ENCODE measurements around the gene VWA3B. TPM values are rescaled to one million over a fixed set of nuclear protein-coding genes. Genes with fewer than 3 reads are reported as not detected.

Gene VWA3B
- total RNA-seq, 1 donor from 2014 or later: not detected

- intact Hi-C loops (cut with micrococcal nuclease): no loop called here
- no peak for DNase-seq
- Mint-ChIP-seq H3K27me3 (peaks cover 9% of the 10 kb centered on the region), H3K4me3 (no peak overlapping the region), H3K4me1 (no peaks in the 10 kb centered on the region), H3K27ac (no peak overlapping the region), H3K9me3 (no peaks in the 10 kb centered on the region), H3K36me3 (ENCODE audit: low read depth) (no peaks in the 10 kb centered on the region)
Measured at GRCh38 chr2:98158305-98158704, 71.3 kb downstream of the VWA3B start.

- no peak for DNase-seq
- Mint-ChIP-seq H3K36me3 (ENCODE audit: low read depth) (no peaks in the 10 kb centered on the region), H3K27ac (no peak overlapping the region)
Measured at GRCh38 chr2:98160554-98160953, 73.6 kb downstream of the VWA3B start.

GRCh38 chr2:98161186-98161585 lies 74.2 kb downstream of the VWA3B start:
- H3K4me1 Mint-ChIP-seq: no peaks in the 10 kb centered on the region
- H3K9me3 Mint-ChIP-seq: no peaks in the 10 kb centered on the region
- no peak for DNase-seq
- peaks cover 6% of the 10 kb centered on the region for H3K27me3 Mint-ChIP-seq
- H3K4me3 Mint-ChIP-seq: no peak overlapping the region
- intact Hi-C loops (cut with micrococcal nuclease): no loop called here
- no peak overlapping the region for H3K27ac Mint-ChIP-seq
- no peaks in the 10 kb centered on the region for H3K36me3 Mint-ChIP-seq (ENCODE audit: low read depth)

More at GRCh38 chr2:98160554-98160953, 73.6 kb downstream of the VWA3B start:
- intact Hi-C loops (cut with micrococcal nuclease): no loop called here
- no peaks in the 10 kb centered on the region for H3K9me3 Mint-ChIP-seq
- H3K4me1 Mint-ChIP-seq: no peaks in the 10 kb centered on the region
- no peak overlapping the region for H3K4me3 Mint-ChIP-seq
- peaks cover 6% of the 10 kb centered on the region for H3K27me3 Mint-ChIP-seq

GRCh38 chr2:98164256-98164655 lies 77.3 kb downstream of the VWA3B start:
- H3K27ac Mint-ChIP-seq: no peak overlapping the region
- H3K27me3 Mint-ChIP-seq: peaks cover 14% of the 10 kb centered on the region
- H3K36me3 Mint-ChIP-seq (ENCODE audit: low read depth): no peaks in the 10 kb centered on the region
- no peak for DNase-seq
- no peak overlapping the region for H3K4me3 Mint-ChIP-seq
- H3K9me3 Mint-ChIP-seq: no peaks in the 10 kb centered on the region
- intact Hi-C loops (cut with micrococcal nuclease): no loop called here
- H3K4me1 Mint-ChIP-seq: no peaks in the 10 kb centered on the region

- no peak overlapping the region for H3K4me3 Mint-ChIP-seq
- H3K4me1 Mint-ChIP-seq: no peaks in the 10 kb centered on the region
- no peaks in the 10 kb centered on the region for H3K9me3 Mint-ChIP-seq
- DNase-seq: no peak
- no peaks in the 10 kb centered on the region for H3K36me3 Mint-ChIP-seq (ENCODE audit: low read depth)
- intact Hi-C loops (cut with micrococcal nuclease): no loop called here
- H3K27me3 Mint-ChIP-seq: peaks cover 18% of the 10 kb centered on the region
- H3K27ac Mint-ChIP-seq: no peak overlapping the region
Measured at GRCh38 chr2:98165516-98166071, 78.6 kb downstream of the VWA3B start.

GRCh38 chr2:98167916-98168315 lies 80.9 kb downstream of the VWA3B start:
- H3K27ac Mint-ChIP-seq: no peak overlapping the region
- peaks cover 31% of the 10 kb centered on the region for H3K27me3 Mint-ChIP-seq
- no peak overlapping the region for H3K4me3 Mint-ChIP-seq
- no peaks in the 10 kb centered on the region for H3K4me1 Mint-ChIP-seq
- H3K36me3 Mint-ChIP-seq (ENCODE audit: low read depth): no peaks in the 10 kb centered on the region
- no peak for DNase-seq
- intact Hi-C loops (cut with micrococcal nuclease): no loop called here
- no peaks in the 10 kb centered on the region for H3K9me3 Mint-ChIP-seq

GRCh38 chr2:98170076-98170475 lies 83.1 kb downstream of the VWA3B start:
- H3K4me1 Mint-ChIP-seq: no peaks in the 10 kb centered on the region
- intact Hi-C loops (cut with micrococcal nuclease): no loop called here
- no peak overlapping the region for H3K27ac Mint-ChIP-seq
- no peak overlapping the region for H3K4me3 Mint-ChIP-seq
- peaks cover 40% of the 10 kb centered on the region for H3K27me3 Mint-ChIP-seq
- DNase-seq: no peak
- H3K36me3 Mint-ChIP-seq (ENCODE audit: low read depth): no peaks in the 10 kb centered on the region
- H3K9me3 Mint-ChIP-seq: no peaks in the 10 kb centered on the region

GRCh38 chr2:98172150-98172765 lies 85.3 kb downstream of the VWA3B start:
- H3K9me3 Mint-ChIP-seq: no peaks in the 10 kb centered on the region
- no peak overlapping the region for H3K27ac Mint-ChIP-seq
- H3K4me1 Mint-ChIP-seq: no peaks in the 10 kb centered on the region
- DNase-seq: no peak
- intact Hi-C loops (cut with micrococcal nuclease): no loop called here
- peaks cover 52% of the 10 kb centered on the region for H3K27me3 Mint-ChIP-seq
- H3K4me3 Mint-ChIP-seq: no peak overlapping the region
- H3K36me3 Mint-ChIP-seq (ENCODE audit: low read depth): no peaks in the 10 kb centered on the region

GRCh38 chr2:98172951-98173350 lies 86.0 kb downstream of the VWA3B start:
- Mint-ChIP-seq H3K36me3 (ENCODE audit: low read depth) (no peaks in the 10 kb centered on the region), H3K9me3 (no peaks in the 10 kb centered on the region), H3K4me1 (no peaks in the 10 kb centered on the region), H3K27me3 (peaks cover 50% of the 10 kb centered on the region), H3K27ac (no peak overlapping the region), H3K4me3 (no peak overlapping the region)
- intact Hi-C loops (cut with micrococcal nuclease): no loop called here
- no peak for DNase-seq

GRCh38 chr2:98175811-98176210 lies 88.8 kb downstream of the VWA3B start:
- no peak overlapping the region for H3K27ac Mint-ChIP-seq
- H3K4me1 Mint-ChIP-seq: no peaks in the 10 kb centered on the region
- no peak for DNase-seq
- H3K36me3 Mint-ChIP-seq (ENCODE audit: low read depth): no peaks in the 10 kb centered on the region
- intact Hi-C loops (cut with micrococcal nuclease): no loop called here
- H3K4me3 Mint-ChIP-seq: no peak overlapping the region
- no peaks in the 10 kb centered on the region for H3K9me3 Mint-ChIP-seq
- peaks cover 44% of the 10 kb centered on the region for H3K27me3 Mint-ChIP-seq

GRCh38 chr2:98177286-98177685 lies 90.3 kb downstream of the VWA3B start:
- H3K4me1 Mint-ChIP-seq: no peaks in the 10 kb centered on the region
- H3K27ac Mint-ChIP-seq: no peak overlapping the region
- H3K4me3 Mint-ChIP-seq: no peak overlapping the region
- no peak for DNase-seq
- H3K27me3 Mint-ChIP-seq: peaks cover 40% of the 10 kb centered on the region
- H3K9me3 Mint-ChIP-seq: no peaks in the 10 kb centered on the region
- H3K36me3 Mint-ChIP-seq (ENCODE audit: low read depth): no peaks in the 10 kb centered on the region
- intact Hi-C loops (cut with micrococcal nuclease): no loop called here

GRCh38 chr2:98177986-98178385 lies 91.0 kb downstream of the VWA3B start:
- Mint-ChIP-seq H3K27me3 (peaks cover 33% of the 10 kb centered on the region), H3K9me3 (no peaks in the 10 kb centered on the region), H3K4me1 (no peaks in the 10 kb centered on the region), H3K36me3 (ENCODE audit: low read depth) (no peaks in the 10 kb centered on the region), H3K27ac (no peak overlapping the region), H3K4me3 (no peak overlapping the region)
- intact Hi-C loops (cut with micrococcal nuclease): no loop called here
- DNase-seq: no peak

GRCh38 chr2:98180456-98180855 lies 93.5 kb downstream of the VWA3B start:
- peaks cover 24% of the 10 kb centered on the region for H3K27me3 Mint-ChIP-seq
- no peak overlapping the region for H3K4me3 Mint-ChIP-seq
- H3K4me1 Mint-ChIP-seq: no peaks in the 10 kb centered on the region
- H3K9me3 Mint-ChIP-seq: no peaks in the 10 kb centered on the region
- no peak for DNase-seq
- intact Hi-C loops (cut with micrococcal nuclease): no loop called here
- H3K36me3 Mint-ChIP-seq (ENCODE audit: low read depth): no peaks in the 10 kb centered on the region
- H3K27ac Mint-ChIP-seq: no peak overlapping the region

GRCh38 chr2:98181346-98181745 lies 94.4 kb downstream of the VWA3B start:
- no peak overlapping the region for H3K27ac Mint-ChIP-seq
- no peaks in the 10 kb centered on the region for H3K36me3 Mint-ChIP-seq (ENCODE audit: low read depth)
- no peak for DNase-seq
- no peaks in the 10 kb centered on the region for H3K4me1 Mint-ChIP-seq
- intact Hi-C loops (cut with micrococcal nuclease): no loop called here
- no peak overlapping the region for H3K4me3 Mint-ChIP-seq
- peaks cover 20% of the 10 kb centered on the region for H3K27me3 Mint-ChIP-seq
- H3K9me3 Mint-ChIP-seq: no peaks in the 10 kb centered on the region

- H3K4me1 Mint-ChIP-seq: no peaks in the 10 kb centered on the region
- H3K27ac Mint-ChIP-seq: no peak overlapping the region
- H3K4me3 Mint-ChIP-seq: no peak overlapping the region
- H3K27me3 Mint-ChIP-seq: peaks cover 2% of the 10 kb centered on the region
- intact Hi-C loops (cut with micrococcal nuclease): no loop called here
- no peaks in the 10 kb centered on the region for H3K36me3 Mint-ChIP-seq (ENCODE audit: low read depth)
- peak; percentile 22 for DNase-seq
- H3K9me3 Mint-ChIP-seq: no peaks in the 10 kb centered on the region
Measured at GRCh38 chr2:98185801-98186200, 98.8 kb downstream of the VWA3B start.
